H1 (cell line): ENCODE results near the gene PRSS38. TPM values are rescaled to one million over a fixed set of nuclear protein-coding genes. Genes with fewer than 3 reads are reported as not detected.

Experiments used
- CTCF ChIA-PET: fragments of 300-600 bp; sonication (Branson Sonifier 250); formaldehyde crosslinking; loops from one replicate; lab custom pipeline; 2021; ENCODE audit not compliant: partially characterized antibody; lab: Charles Lee
- POLR2A ChIA-PET: fragments of 300-600 bp; sonication (Branson Sonifier 250); formaldehyde crosslinking; loops from one replicate; lab custom pipeline; 2021; ENCODE audit warnings: inconsistent platforms; ENCODE audit not compliant: partially characterized antibody; lab: Charles Lee
- DNase-seq, 2 experiments: peaks; one replicate each; pipeline versions ENCODE4 v3.0.0 to v3.0.0-alpha.2; 2010 to 2022; ENCODE audit warnings: low spot score in 2 of 2, low read depth in 1 of 2, mixed read lengths in 1 of 2
- FAIRE-seq: peaks from 2 replicates; lab custom pipeline; 2011; peaks lifted over from hg19 to GRCh38; lab: Jason Lieb, UNC
- H2AFZ ChIP-seq: 2 replicates; pipeline ENCODE4 v1.8.1; 2012; ENCODE audit warnings: low read length, inconsistent platforms
- H2AK5ac ChIP-seq: 2 replicates; pipeline ENCODE4 v1.6.1; 2013; ENCODE audit warnings: low read depth, low read length
- H2BK120ac ChIP-seq: replicated peaks from 2 replicates; pipeline ENCODE3; 2013; ENCODE audit warnings: low read depth, low read length, inconsistent platforms
- H2BK12ac ChIP-seq: 2 replicates; pipeline ENCODE4 v1.6.1; 2013; ENCODE audit warnings: low read depth, low read length
- H2BK15ac ChIP-seq: 2 replicates; pipeline ENCODE4 v1.6.1; 2013; ENCODE audit warnings: low read length
- H2BK20ac ChIP-seq: 2 replicates; pipeline ENCODE4 v1.6.1; 2013; ENCODE audit warnings: low read length
- H2BK5ac ChIP-seq: 2 replicates; pipeline ENCODE4 v1.6.1; 2013; ENCODE audit warnings: low read depth, low read length
- H3K14ac ChIP-seq: 2 replicates; pipeline ENCODE4 v1.6.1; 2013; ENCODE audit warnings: inconsistent platforms; ENCODE audit not compliant: insufficient read length
- H3K18ac ChIP-seq: 2 replicates; pipeline ENCODE4 v1.6.1; 2013; ENCODE audit warnings: low read length; ENCODE audit errors: extremely low read depth
- H3K23ac ChIP-seq: 2 replicates; pipeline ENCODE4 v1.6.1; 2013; ENCODE audit warnings: inconsistent platforms; ENCODE audit not compliant: insufficient read length
- H3K23me2 ChIP-seq: 2 replicates; pipeline ENCODE4 v1.6.1; 2013; ENCODE audit warnings: low read depth, low read length
- H3K27ac ChIP-seq: 2 replicates; pipeline ENCODE4 v1.6.1; 2011; ENCODE audit warnings: low read depth, low read length, inconsistent platforms
- H3K27me3 ChIP-seq, 4 experiments: replicated peaks in 1 of 4; 1 replicate in 1 of 4; 2 replicates in 3 of 4; pipeline versions ENCODE4 v1.6.1 to v1.8.1; 2011 to 2013; ENCODE audit warnings: low read length in 3 of 4, mild to moderate bottlenecking in 3 of 4, inconsistent platforms in 2 of 4, mixed read lengths in 2 of 4, moderate library complexity in 1 of 4; ENCODE audit not compliant: control insufficient read depth in 3 of 4, insufficient read depth in 3 of 4; ENCODE audit errors: extremely low read depth in 1 of 4
- H3K36me3 ChIP-seq, 4 experiments: 2 replicates each; pipeline versions ENCODE4 v1.6.1 to v1.8.1; 2011 to 2013; ENCODE audit warnings: mild to moderate bottlenecking in 4 of 4, low read length in 3 of 4, moderate library complexity in 2 of 4, control low read depth in 1 of 4, inconsistent platforms in 1 of 4; ENCODE audit not compliant: insufficient read depth in 4 of 4, control insufficient read depth in 2 of 4
- H3K4ac ChIP-seq: replicated peaks from 2 replicates; pipeline ENCODE3; 2013; ENCODE audit warnings: low read length, low read depth, mixed read lengths, inconsistent platforms; ENCODE audit not compliant: insufficient read length
- H3K4me1 ChIP-seq, 4 experiments: replicated peaks in 1 of 4; 1 replicate in 1 of 4; 2 replicates in 3 of 4; pipeline versions ENCODE4 v1.6.1 to v1.8.1; 2011 to 2013; ENCODE audit warnings: low read length in 3 of 4, inconsistent platforms in 2 of 4, mixed read lengths in 1 of 4; ENCODE audit not compliant: insufficient read depth in 4 of 4, control insufficient read depth in 3 of 4
- H3K4me2 ChIP-seq, 2 experiments: 2 replicates each; pipeline versions ENCODE4 v1.6.1 to v1.8.1; 2011 to 2013; ENCODE audit warnings: low read depth in 2 of 2, low read length in 2 of 2, control low read depth in 1 of 2, inconsistent platforms in 1 of 2, mild to moderate bottlenecking in 1 of 2; ENCODE audit not compliant: insufficient read depth in 1 of 2
- H3K4me3 ChIP-seq, 4 experiments: fragments of 200-600, 300-600 bp in 1 of 4; sonication (generic), shearing (Covaris generic), sonication (Bioruptor Twin) in 1 of 4; 2 replicates each; pipeline versions ENCODE4 v1.5.1 to v1.8.1; 2011 to 2016; ENCODE audit warnings: low read length in 4 of 4, low read depth in 3 of 4, control low read depth in 2 of 4, inconsistent platforms in 2 of 4, mild to moderate bottlenecking in 2 of 4, mixed read lengths in 1 of 4, moderate library complexity in 1 of 4; ENCODE audit not compliant: insufficient read depth in 2 of 4; ENCODE audit errors: extremely low read depth in 1 of 4
- H3K56ac ChIP-seq: replicated peaks from 2 replicates; pipeline ENCODE3; 2013; ENCODE audit warnings: low read depth, mild to moderate bottlenecking, mixed read lengths, low read length, inconsistent platforms; ENCODE audit not compliant: insufficient read length
- H3K79me1 ChIP-seq: 2 replicates; pipeline ENCODE4 v1.6.1; 2013; ENCODE audit warnings: low read depth, low read length, control low read depth
- H3K79me2 ChIP-seq, 2 experiments: 2 replicates each; pipeline versions ENCODE4 v1.6.1 to v1.8.1; 2012 to 2013; ENCODE audit warnings: low read length in 2 of 2, mild to moderate bottlenecking in 2 of 2, inconsistent platforms in 1 of 2; ENCODE audit not compliant: insufficient read depth in 2 of 2, control insufficient read depth in 1 of 2
- H3K9ac ChIP-seq, 4 experiments: replicated peaks in 1 of 4; 1 replicate in 1 of 4; 2 replicates in 3 of 4; pipeline versions ENCODE4 v1.6.1 to v1.8.1; 2011 to 2013; ENCODE audit warnings: low read depth in 3 of 4, low read length in 3 of 4, control low read depth in 2 of 4, mild to moderate bottlenecking in 2 of 4, moderate library complexity in 2 of 4, inconsistent platforms in 1 of 4; ENCODE audit errors: extremely low read depth in 1 of 4
- H3K9me3 ChIP-seq, 2 experiments: 2 replicates each; pipeline versions ENCODE4 v1.6.1 to v1.8.1; 2012 to 2013; ENCODE audit warnings: mild to moderate bottlenecking in 2 of 2, moderate library complexity in 2 of 2, control low read depth in 1 of 2, inconsistent platforms in 1 of 2, low read depth in 1 of 2, low read length in 1 of 2, mixed read lengths in 1 of 2; ENCODE audit not compliant: insufficient read depth in 2 of 2
- H4K20me1 ChIP-seq, 2 experiments: replicated peaks in 1 of 2; 2 replicates each; pipeline versions ENCODE3 to v1.8.1; 2011 to 2013; ENCODE audit warnings: inconsistent platforms in 2 of 2, low read length in 2 of 2, mild to moderate bottlenecking in 1 of 2; ENCODE audit not compliant: insufficient read depth in 2 of 2, control insufficient read depth in 1 of 2
- H4K5ac ChIP-seq: 2 replicates; pipeline ENCODE4 v1.6.1; 2013; ENCODE audit warnings: low read length, low read depth, mixed read lengths, inconsistent platforms; ENCODE audit not compliant: insufficient read length
- H4K8ac ChIP-seq: 2 replicates; pipeline ENCODE4 v1.8.0; 2013; ENCODE audit warnings: mild to moderate bottlenecking, moderate library complexity, low read length, inconsistent platforms; ENCODE audit not compliant: insufficient read depth; ENCODE audit errors: extremely low read depth
- H4K91ac ChIP-seq: replicated peaks from 2 replicates; pipeline ENCODE3; 2013; ENCODE audit warnings: low read length, mixed read lengths, inconsistent platforms; ENCODE audit not compliant: insufficient read length
- SIRT6 ChIP-seq: IDR thresholded peaks from one replicate; pipeline ENCODE4 v1.7.1; 2012; ENCODE audit warnings: low read length, inconsistent platforms
- WGBS, 2 experiments: shearing (Covaris generic) in 1 of 2; methylation state at CpG; one replicate each; pipeline versions ENCODE4 v1.1.6 to v1.1.7; 2013 to 2015; ENCODE audit warnings: low lambda C conversion rate in 2 of 2, mixed read lengths in 2 of 2, inconsistent platforms in 1 of 2, low coverage in 1 of 2, missing lambda C conversion rate in 1 of 2; ENCODE audit not compliant: insufficient replicate concordance in 2 of 2, insufficient coverage in 1 of 2, insufficient read length in 1 of 2; ENCODE audit errors: extremely low coverage in 1 of 2, missing lambda C conversion rate in 1 of 2; 5-methylcytosine and 5-hydroxymethylcytosine counted together
- polyA plus RNA-seq, 7 experiments: library from polyadenylated mRNA; depleted of rRNA in 3 of 7; stranded (reverse) in 5 of 7; unstranded in 2 of 7; fragments of >200 nt in 5 of 7; fragments of 200-250 nt in 2 of 7; gene quantifications; 1 replicate in 5 of 7; 2 replicates in 1 of 7; 4 replicates in 1 of 7; pipeline versions ENCODE4 v1.2.1 to v1.2.3, GENCODE V29; 2011 to 2013; ENCODE audit warnings: missing spikeins in 2 of 7, mixed read lengths in 2 of 7
- total RNA-seq: library from RNA; stranded (reverse); fragmentation: NEBNext Ultra II Directional; extraction: Animal tissue kit (Norgen Biotek cat#: 25700); gene quantifications from 2 replicates; pipeline ENCODE4 v1.2.1, GENCODE V29; 2021

PRSS38 gene
- total and polyA plus RNA-seq, 2 of the 8 experiments (the other 6 are each of a cell fraction or from before 2014, with no cell fraction given): not detected

DNA sequence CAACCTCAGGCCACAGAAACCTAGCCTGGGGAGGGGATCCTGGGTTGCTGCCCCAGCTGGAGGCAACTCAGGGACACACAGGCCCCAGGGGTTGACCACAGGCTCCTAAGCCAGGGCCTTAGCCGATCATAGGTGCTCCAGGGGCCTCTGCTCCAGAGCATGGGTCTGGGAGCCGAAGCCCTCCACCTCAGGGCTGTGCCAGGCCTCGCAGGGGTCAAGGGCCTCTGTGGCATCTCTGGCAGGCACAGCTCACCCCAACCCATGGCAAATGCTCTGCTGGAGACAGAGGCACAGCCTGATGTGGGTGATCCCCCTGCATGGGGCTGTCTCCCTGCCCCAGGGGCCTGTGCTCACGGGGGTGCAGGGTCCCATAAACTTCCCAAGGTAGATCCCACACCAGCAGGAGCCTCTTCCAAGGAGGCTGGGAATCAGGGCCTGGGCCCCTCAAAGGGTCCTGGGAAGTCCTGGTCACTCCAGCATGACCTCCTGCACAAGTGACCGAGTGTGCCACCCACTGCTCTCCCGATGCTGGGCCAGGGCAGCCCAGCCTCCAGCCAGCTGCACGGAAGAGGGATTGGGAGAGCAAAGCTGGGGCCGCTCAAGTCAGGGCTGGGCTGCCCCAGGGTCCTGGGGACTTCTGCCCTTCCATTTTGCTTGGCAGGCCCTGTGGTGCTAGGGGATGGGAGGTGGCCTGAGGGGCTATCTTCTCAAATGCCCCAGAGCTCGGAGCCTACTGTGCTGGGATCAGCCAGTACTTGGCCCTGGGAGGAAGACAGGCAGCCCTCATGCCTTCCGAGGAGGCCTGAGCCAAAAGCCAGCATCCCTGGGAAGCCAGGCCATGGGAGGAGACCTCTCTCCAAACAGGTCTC is 22.2 kb upstream of the PRSS38 start:
- H4K5ac ChIP-seq: peak overlapping the region; percentile 41
- H3K9ac ChIP-seq: no peak overlapping the region
- no peak for FAIRE-seq
- no peaks in the 10 kb centered on the region for H3K79me2 ChIP-seq
- H3K23ac ChIP-seq: no peak overlapping the region
- H2BK20ac ChIP-seq: no peak overlapping the region; the same call in 1 of the 2 replicates
- no peaks in the 10 kb centered on the region for H3K79me1 ChIP-seq
- DNase-seq: no peak
- no peak overlapping the region for H2BK120ac ChIP-seq
- H3K14ac ChIP-seq: no peak overlapping the region
- peak overlapping the region; percentile 63; the same call in 1 of the 2 replicates for H2BK12ac ChIP-seq
- no peak overlapping the region for H3K4me3 ChIP-seq
- H2AFZ ChIP-seq: 0 out of 2 replicates have a peak overlapping the region, but pooled peaks have one; percentile 26
- H3K27ac ChIP-seq: no peak overlapping the region
- H3K18ac ChIP-seq: peak overlapping the region; percentile 81
- H4K20me1 ChIP-seq: peaks cover 0 to 4% of the 10 kb centered on the region in 2 experiments
- peak overlapping the region; percentile 97 for H2BK15ac ChIP-seq
- peaks cover 0 to 30% (median 23%) of the 10 kb centered on the region in 4 experiments; a peak in 6 of 7 replicates for H3K4me1 ChIP-seq
- no peak overlapping the region for H3K56ac ChIP-seq
- 91% methylated on average over 8 of the region's 10 CpGs; no CpG with 5 or more reads in 1 of the 2 experiments for WGBS, 2 experiments
- no peaks in the 10 kb centered on the region for H3K36me3 ChIP-seq
- peaks cover 6% of the 10 kb centered on the region for H3K23me2 ChIP-seq
- H4K8ac ChIP-seq: peak overlapping the region; percentile 80
- peak overlapping the region; percentile 71; the same call in 1 of the 2 replicates for H2BK5ac ChIP-seq
- no peaks in the 10 kb centered on the region for H3K9me3 ChIP-seq
- H3K4ac ChIP-seq: peak overlapping the region; percentile 83
- CTCF ChIA-PET: interaction anchor here (0.6 to 3.0 kb wide), 14 partner anchors 11 to 211 kb away, joined by 3 to 13 read pairs (median 4); no protein-coding TSS in a partner anchor
- POLR2A ChIA-PET: interaction anchor here (0.8 to 1.6 kb wide), 2 partner anchors 92 to 155 kb away, joined by 4 to 5 read pairs; no protein-coding TSS in a partner anchor
- H4K91ac ChIP-seq: peak overlapping the region; percentile 51
- no peak overlapping the region; the same call in 1 of the 2 replicates for H2AK5ac ChIP-seq
- peak overlapping the region in 1 of 2 experiments; percentile 50; a peak in 2 of 4 replicates for H3K4me2 ChIP-seq
- peaks cover 0 to 15% (median 10%) of the 10 kb centered on the region in 4 experiments; a peak in 5 of 7 replicates for H3K27me3 ChIP-seq
- TF ChIP-seq SIRT6: no peak
